OCI-LY7 (cell line): ENCODE data around the gene CFAP206. TPM values are rescaled to one million over a fixed set of nuclear protein-coding genes. Genes with fewer than 3 reads are reported as not detected.
A peak's percentile ranks its signal among the peaks of the same experiment; 100 is the strongest.

ENCODE experiments used
- BruUV-seq: library from RNA; stranded (reverse); fragments of 400-500 nt; replicated peaks from 2 replicates; lab custom pipeline; 2021; lab: Mats Ljungman, UMichigan
- CTCF ChIA-PET: fragments of 300-600 bp; sonication (Branson Sonifier 250); formaldehyde crosslinking; loops from one replicate; lab custom pipeline; 2022; ENCODE audit warnings: antibody characterized with exemption; ENCODE audit not compliant: unreplicated experiment; lab: Charles Lee
- POLR2A ChIA-PET: fragments of 300-600 bp; sonication (Branson Sonifier 250); formaldehyde crosslinking; loops from one replicate; lab custom pipeline; 2022; ENCODE audit warnings: antibody characterized with exemption; lab: Charles Lee
- DNase-seq: peaks from one replicate; pipeline ENCODE4 v3.0.0-alpha.2; 2015; ENCODE audit warnings: low spot score
- H2AFZ ChIP-seq: fragments of 200-600 bp; sonication (generic), shearing (Covaris generic); 2 replicates; pipeline ENCODE4 v1.6.1; 2014; ENCODE audit warnings: mild to moderate bottlenecking, antibody characterized with exemption, low read length, moderate library complexity
- H3K27ac ChIP-seq: fragments of 200-600 bp; sonication (generic); 2 replicates; pipeline ENCODE4 v1.5.1; 2014; ENCODE audit warnings: mixed run types, low read depth, mild to moderate bottlenecking, moderate library complexity, low read length, inconsistent platforms; ENCODE audit not compliant: poor library complexity, severe bottlenecking
- H3K36me3 ChIP-seq: fragments of 200-600 bp; sonication (generic); 2 replicates; pipeline ENCODE4 v1.6.1; 2014; ENCODE audit warnings: mild to moderate bottlenecking, antibody characterized with exemption, low read length, moderate library complexity, mixed read lengths; ENCODE audit not compliant: insufficient read depth
- H3K4me1 ChIP-seq: fragments of 200-600 bp; sonication (generic); 2 replicates; pipeline ENCODE4 v1.5.1; 2014; ENCODE audit warnings: mild to moderate bottlenecking, low read length; ENCODE audit not compliant: insufficient read depth, poor library complexity, severe bottlenecking
- H3K4me2 ChIP-seq: fragments of 200-600 bp; sonication (generic); 2 replicates; pipeline ENCODE4 v1.6.1; 2014; ENCODE audit warnings: mild to moderate bottlenecking, low read length
- H3K4me3 ChIP-seq: fragments of 200-600 bp; sonication (generic); 2 replicates; pipeline ENCODE4 v1.5.1; 2014; ENCODE audit warnings: mild to moderate bottlenecking, low read depth, low read length; ENCODE audit not compliant: poor library complexity, severe bottlenecking
- H3K79me2 ChIP-seq: fragments of 200-600 bp; sonication (generic); 2 replicates; pipeline ENCODE4 v1.6.1; 2016; ENCODE audit warnings: low read depth, mild to moderate bottlenecking, low read length, moderate library complexity, mixed read lengths; ENCODE audit not compliant: insufficient read depth
- H3K9me2 ChIP-seq: fragments of 200-600 bp; sonication (generic); 2 replicates; pipeline ENCODE4 v1.6.1; 2016; ENCODE audit warnings: mild to moderate bottlenecking, low read length, mixed read lengths; ENCODE audit not compliant: insufficient read depth
- H3K9me3 ChIP-seq: fragments of 200-600 bp; sonication (generic); 2 replicates; pipeline ENCODE4 v1.6.1; 2014; ENCODE audit warnings: mild to moderate bottlenecking, mixed run types, low read length, mixed read lengths
- H4K20me1 ChIP-seq: fragments of 200-600 bp; sonication (generic); 2 replicates; pipeline ENCODE4 v1.6.1; 2014; ENCODE audit warnings: mild to moderate bottlenecking, antibody characterized with exemption, low read length, moderate library complexity, mixed read lengths; ENCODE audit not compliant: insufficient read depth
- CTCF ChIP-seq: fragments of 200-600 bp; sonication (generic); conservative IDR thresholded peaks from 2 replicates; pipeline ENCODE4 v1.5.1; 2014; ENCODE audit warnings: mild to moderate bottlenecking, antibody characterized with exemption, low read length, moderate library complexity, mixed read lengths
- EZH2phosphoT487 ChIP-seq: fragments of 200-600 bp; sonication (generic); IDR thresholded peaks from 2 replicates; pipeline ENCODE4 v1.6.1; 2018; ENCODE audit warnings: low read depth, borderline replicate concordance, mild to moderate bottlenecking, mixed run types, antibody characterized with exemption, low read length, moderate library complexity, mixed read lengths
- intact Hi-C: fragments of 100-400 bp; cut with micrococcal nuclease; formaldehyde crosslinking; loops from one replicate; pipeline ENCODE4 v1.10.0; 2022; ENCODE audit not compliant: unreplicated experiment
- total RNA-seq, 2 experiments: library from RNA; depleted of rRNA in 1 of 2; stranded (reverse); fragments of >200 nt in 1 of 2; shearing (Covaris generic) in 1 of 2; gene quantifications; 2 replicates each; pipeline ENCODE4 v1.2.3, GENCODE V29; 2014 to 2022

The CFAP206 gene
- total RNA-seq, 2 experiments from 2014 or later: 0.19 to 0.32 TPM

GRCh38 chr6:87472525-87473418 lies 65.0 kb downstream of the CFAP206 start, which contains the start of gene SLC35A1:
SLC35A1 (plus strand) TSS chr6:87472974; CDS start chr6:87473004, 30 bp downstream.
- POLR2A ChIA-PET: interaction anchor here (0.6 to 1.2 kb wide), 3 partner anchors 118 to 1279 kb away, joined by 3 read pairs; no protein-coding TSS in a partner anchor

DNA sequence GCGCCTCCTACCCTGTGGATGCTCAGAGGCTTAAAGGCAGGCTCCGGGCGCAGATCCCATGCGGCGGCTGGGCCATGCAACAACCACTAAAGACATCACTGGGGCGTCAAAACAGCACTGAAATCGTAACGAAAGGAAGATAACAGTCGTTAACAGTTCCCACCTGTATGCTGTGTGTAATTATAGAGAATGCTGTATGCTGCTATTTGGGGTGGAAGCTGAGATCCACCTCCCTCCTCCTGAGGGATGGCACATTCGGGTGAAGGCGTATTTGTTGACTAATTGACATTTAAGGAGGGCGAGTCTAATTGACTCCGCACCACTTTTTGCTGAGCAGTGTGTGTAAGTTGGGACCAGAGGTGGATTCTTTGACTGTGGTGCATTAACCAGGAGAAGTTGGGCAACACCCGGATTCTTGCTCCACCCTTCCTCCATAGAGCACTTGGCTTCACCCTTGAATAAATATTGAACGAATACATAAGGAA lies 65.7 kb downstream of the CFAP206 start:
- no peak for TF ChIP-seq CTCF
- no peak for TF ChIP-seq EZH2phosphoT487
- H3K4me3 ChIP-seq: peak overlapping the region; percentile 74
- peak overlapping the region; percentile 35 for H3K27ac ChIP-seq
- DNase-seq: peak; percentile 73
- peaks cover 25% of the 10 kb centered on the region for H3K4me1 ChIP-seq
- no TSS peak for BruUV-seq
- ChIA-PET POLR2A (no interaction called here), CTCF (no interaction called here)
- peak overlapping the region; percentile 81 for H3K4me2 ChIP-seq
- peaks cover 38% of the 10 kb centered on the region for H3K79me2 ChIP-seq
- no peaks in the 10 kb centered on the region for H3K9me3 ChIP-seq
- H2AFZ ChIP-seq: peak overlapping the region; percentile 94
- no peaks in the 10 kb centered on the region for H3K9me2 ChIP-seq
- peaks cover 13% of the 10 kb centered on the region for H3K36me3 ChIP-seq
- H4K20me1 ChIP-seq: peaks cover 5% of the 10 kb centered on the region; the same call in 1 of the 2 replicates
- intact Hi-C loops: loop anchor here (2.0 to 5.0 kb wide), 4 partner anchors 65 to 694 kb away; partner anchors contain the start of genes CNR1 and ZNF292

More at GRCh38 chr6:87472525-87473418, 65.0 kb downstream of the CFAP206 start, which contains the start of gene SLC35A1:
- Histone ChIP-seq H3K9me2 (no peaks in the 10 kb centered on the region), H3K9me3 (no peaks in the 10 kb centered on the region), H3K4me1 (peaks cover 25% of the 10 kb centered on the region), H3K4me3 (peak within 1 kb of the TSS; percentile 74), H3K79me2 (peaks cover 38% of the 10 kb centered on the region), H3K27ac (peak within 1 kb of the TSS; percentile 35), H4K20me1 (peaks cover 5% of the 10 kb centered on the region; the same call in 1 of the 2 replicates), H3K4me2 (peak within 1 kb of the TSS; percentile 81), H3K36me3 (peaks cover 6% of the 10 kb centered on the region), H2AFZ (peak within 1 kb of the TSS; percentile 94)
- CTCF ChIA-PET: no interaction called here
- no TSS peak for BruUV-seq
- peak; percentile 86 for DNase-seq
- intact Hi-C loops: loop anchor here (1.0 to 5.0 kb wide), 5 partner anchors 64 to 695 kb away; partner anchors contain the start of genes CNR1, SMIM8 and ZNF292
- no peak for TF ChIP-seq EZH2phosphoT487
- 0 out of 2 replicates have a peak, but pooled peaks have one; percentile 27 for TF ChIP-seq CTCF
